GM10266 (cell line): ENCODE results near the gene HBQ1.
A peak's percentile ranks its signal among the peaks of the same experiment; 100 is the strongest.
"Not testable (repeated sequence)": the region's sequence is repeated elsewhere in the genome, so short reads cannot be mapped to it uniquely, and the experiment has no call there.

Source experiments
- DNase-seq: peaks from one replicate; pipeline ENCODE4 v3.0.0; 2012; ENCODE audit errors: extremely low spot score
- TF ChIP-seq, protein P1 (sequence below): IDR thresholded peaks from 2 replicates; pipeline ENCODE4 v1.5.1; 2012; ENCODE audit warnings: mild to moderate bottlenecking, low read depth; ENCODE audit not compliant: control insufficient read depth, insufficient read depth; ENCODE audit errors: missing control alignments

HBQ1 gene

DNA sequence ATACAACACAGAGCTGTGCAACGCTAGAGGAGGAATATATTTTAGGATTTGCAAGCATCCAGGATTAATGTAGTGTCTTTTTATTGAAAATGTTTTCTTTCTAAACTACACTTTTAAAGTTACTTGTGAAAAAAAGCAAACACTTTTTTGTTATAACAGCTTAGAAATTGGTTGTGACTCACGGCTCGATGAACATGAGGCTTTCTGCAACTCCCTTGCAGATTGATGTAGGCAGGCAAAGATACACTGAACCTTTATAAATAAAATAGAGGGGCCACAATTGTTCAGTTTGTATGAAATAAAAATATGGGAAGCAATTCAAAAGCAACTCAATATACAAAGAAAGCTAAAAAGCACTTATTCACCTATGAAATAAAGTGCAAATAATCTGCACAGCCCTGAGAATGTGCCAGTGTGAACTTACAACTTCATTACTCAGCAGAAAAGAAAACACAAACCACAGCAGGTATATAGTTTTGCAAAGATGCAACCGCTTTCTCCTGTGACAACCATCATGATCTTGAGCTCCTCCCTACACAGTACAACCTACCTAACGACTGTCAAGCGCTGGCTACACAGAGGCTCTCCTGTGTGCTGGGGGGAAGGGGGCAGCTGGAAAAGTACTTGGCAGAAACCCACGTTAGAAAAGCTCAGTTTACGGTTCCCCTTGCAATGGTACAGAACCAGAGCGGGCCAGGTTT is 48.0 kb downstream of the HBQ1 start:
- DNase-seq, result no peak
- TF ChIP-seq, protein P1, sequence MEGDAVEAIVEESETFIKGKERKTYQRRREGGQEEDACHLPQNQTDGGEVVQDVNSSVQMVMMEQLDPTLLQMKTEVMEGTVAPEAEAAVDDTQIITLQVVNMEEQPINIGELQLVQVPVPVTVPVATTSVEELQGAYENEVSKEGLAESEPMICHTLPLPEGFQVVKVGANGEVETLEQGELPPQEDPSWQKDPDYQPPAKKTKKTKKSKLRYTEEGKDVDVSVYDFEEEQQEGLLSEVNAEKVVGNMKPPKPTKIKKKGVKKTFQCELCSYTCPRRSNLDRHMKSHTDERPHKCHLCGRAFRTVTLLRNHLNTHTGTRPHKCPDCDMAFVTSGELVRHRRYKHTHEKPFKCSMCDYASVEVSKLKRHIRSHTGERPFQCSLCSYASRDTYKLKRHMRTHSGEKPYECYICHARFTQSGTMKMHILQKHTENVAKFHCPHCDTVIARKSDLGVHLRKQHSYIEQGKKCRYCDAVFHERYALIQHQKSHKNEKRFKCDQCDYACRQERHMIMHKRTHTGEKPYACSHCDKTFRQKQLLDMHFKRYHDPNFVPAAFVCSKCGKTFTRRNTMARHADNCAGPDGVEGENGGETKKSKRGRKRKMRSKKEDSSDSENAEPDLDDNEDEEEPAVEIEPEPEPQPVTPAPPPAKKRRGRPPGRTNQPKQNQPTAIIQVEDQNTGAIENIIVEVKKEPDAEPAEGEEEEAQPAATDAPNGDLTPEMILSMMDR, result no peak

DNA sequence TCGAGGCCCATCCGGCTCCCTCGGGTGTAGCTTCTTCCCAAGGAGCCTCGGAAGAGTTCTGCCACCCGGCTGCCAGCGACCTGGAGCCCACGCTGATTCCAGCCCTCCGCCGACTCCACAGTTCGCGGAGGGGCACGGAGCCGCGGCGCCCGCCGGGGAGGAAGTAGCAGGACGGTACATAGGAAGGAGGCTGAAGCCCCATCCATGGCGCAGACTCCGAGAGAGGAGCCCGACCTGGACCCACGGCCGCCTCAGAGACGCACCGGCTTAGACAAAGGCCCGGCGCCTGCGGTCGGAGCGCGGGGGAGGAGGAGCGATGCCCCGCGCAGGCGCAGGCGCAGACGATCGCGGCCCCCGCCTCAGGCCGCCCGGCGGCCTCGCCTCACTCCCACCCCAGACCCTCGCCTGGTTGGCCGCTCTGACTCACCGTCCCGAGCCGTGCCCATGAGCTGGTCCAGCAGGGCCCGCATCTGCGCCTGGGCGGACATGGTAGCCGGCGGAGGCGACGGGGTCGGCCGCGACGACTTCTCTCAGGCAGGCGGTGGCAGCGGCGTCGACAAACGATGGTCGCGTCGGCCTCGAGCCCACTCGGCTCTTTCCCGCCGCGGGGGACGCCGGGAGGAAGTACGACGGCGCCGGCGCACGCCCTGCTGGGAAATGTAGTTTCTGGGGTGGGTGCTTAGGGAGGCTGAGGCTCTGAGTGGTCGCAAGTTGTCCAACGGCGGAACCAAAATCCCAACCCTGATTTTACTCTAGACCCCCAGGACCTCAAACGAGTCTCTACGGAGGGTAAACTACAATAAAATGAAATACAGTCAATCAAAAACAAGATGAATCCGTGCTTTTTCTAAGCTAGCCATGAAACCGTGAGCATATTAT is 48.8 kb downstream of the HBQ1 start, which contains the start of gene LUC7L:
Gene LUC7L, minus strand, starts transcription at position 598 of the 879 bp plus-strand sequence. Its CDS starts 110 bp downstream, at position 488.
- peak; percentile 92 for DNase-seq
- TF ChIP-seq, protein P1, result no peak

DNA sequence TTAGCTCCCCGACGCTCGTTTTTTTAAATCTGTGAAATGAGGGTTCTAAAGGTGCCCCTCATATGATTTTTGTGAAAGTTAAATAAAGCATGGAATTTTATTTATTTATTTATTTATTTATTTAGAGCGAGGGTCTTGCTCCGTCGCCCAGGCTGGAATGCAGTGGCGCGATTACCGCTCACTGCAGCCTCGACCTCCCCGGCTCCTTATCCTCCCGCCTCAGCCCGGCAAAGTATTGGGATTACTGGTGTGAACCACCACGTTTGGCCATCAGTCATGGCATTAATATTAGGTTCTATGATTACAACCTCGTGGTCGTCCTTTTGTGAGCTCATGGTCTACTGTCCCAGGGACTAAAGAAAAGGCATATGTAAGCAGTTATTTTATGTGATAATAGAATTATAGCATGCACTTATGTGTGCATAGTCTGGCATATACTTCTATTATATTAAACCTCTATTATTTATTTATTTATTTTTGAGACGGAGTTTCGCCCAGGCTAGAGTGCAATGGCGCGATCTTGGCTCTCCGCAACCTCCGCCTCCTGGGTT is 49.5 kb downstream of the HBQ1 start:
- TF ChIP-seq, protein P1, result no peak
- no peak for DNase-seq

DNA sequence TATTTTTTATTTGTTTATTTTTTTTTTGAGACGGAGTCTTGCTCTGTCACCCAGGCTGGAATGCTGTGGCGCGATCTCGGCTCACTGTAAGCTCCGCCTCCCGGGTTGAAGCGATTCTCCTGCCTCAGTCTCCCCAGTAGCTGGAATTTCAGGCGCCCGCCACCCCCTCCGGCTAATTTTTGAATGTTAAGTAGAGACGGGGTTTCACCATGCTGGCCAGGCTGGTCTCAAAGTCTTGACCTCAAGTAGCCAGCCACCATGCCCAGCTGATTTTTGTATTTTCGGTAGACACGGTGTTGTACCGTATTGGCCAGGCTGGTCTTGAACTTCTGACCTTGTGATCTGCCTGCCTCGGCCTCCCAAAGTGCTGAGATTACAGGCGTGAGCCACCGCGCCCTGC is 50.1 kb downstream of the HBQ1 start:
- DNase-seq, result not testable (repeated sequence)
